IPS-11a (cell line): ENCODE data around the gene ARID4B.
"Not testable (repeated sequence)": the region's sequence is repeated elsewhere in the genome, so short reads cannot be mapped to it uniquely, and the experiment has no call there.

Source experiments
- H3K4me3 ChIP-seq: one replicate; pipeline ENCODE4 v1.5.1; 2013; ENCODE audit warnings: low read depth, low read length, control low read depth

Gene ARID4B

DNA sequence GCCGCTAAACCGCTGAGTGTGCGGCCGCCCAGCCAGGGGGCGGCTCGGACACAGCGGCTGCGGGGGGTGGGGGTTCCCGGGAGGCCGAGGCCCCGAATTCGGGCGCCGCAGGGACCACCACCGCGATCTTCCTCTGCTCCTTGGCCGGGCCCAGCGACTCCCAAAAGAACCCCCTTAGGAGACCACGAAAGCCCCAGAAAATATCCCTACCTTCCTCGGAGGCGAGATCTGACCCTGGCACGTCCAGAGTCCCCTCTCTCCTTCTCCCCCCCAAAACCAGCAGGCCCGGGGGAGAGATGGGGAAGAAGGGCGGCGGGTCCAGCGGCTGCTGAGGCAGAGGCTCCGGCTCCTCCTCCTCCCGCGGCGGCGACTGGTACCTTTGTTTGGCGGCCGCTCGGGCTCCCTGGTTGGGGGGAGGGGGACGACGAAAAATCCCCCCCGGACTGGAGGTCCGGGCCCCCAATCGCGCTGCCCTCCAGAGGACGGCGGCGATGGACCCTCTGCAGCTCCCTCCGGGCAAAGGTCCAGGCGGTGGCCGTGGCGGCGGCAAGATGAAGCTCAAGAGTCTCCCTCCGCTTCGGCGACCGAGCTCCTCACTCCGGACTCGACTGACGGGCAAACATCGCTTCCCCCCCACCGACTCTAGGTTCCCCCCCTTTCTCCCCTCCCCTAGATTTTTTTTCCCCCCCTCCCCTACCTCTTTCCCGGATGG, at the start of gene ARID4B:
ARID4B (minus strand) TSS at position 621 of the 712 bp plus-strand sequence. CDS start 1,260 bp downstream, outside the sequence.
- H3K4me3 ChIP-seq = peak within 1 kb of the TSS; percentile 95

GRCh38 chr1:235375919-235376605, 48.1 kb upstream of the ARID4B start:
- H3K4me3 ChIP-seq = no peak overlapping the region

DNA sequence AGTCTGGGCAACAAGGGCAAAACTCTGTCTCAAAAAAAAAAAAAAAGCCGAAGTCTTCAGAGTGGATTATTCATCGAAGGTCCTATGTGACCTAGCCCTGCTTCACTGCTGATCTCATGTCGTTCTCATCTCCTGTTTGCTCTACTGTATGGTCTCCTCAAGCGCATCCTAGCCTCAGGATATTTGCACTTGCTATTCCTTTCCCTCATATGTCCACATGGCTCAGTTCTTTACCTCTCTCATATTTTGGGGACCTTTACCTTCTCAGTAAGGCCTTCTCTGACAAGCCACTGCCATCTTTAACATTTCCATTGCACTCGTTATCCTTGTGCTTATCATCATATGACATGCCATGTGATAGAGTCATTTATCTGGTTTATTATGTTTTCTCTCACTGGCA, 41.8 kb upstream of the ARID4B start:
- no peak overlapping the region for H3K4me3 ChIP-seq

DNA sequence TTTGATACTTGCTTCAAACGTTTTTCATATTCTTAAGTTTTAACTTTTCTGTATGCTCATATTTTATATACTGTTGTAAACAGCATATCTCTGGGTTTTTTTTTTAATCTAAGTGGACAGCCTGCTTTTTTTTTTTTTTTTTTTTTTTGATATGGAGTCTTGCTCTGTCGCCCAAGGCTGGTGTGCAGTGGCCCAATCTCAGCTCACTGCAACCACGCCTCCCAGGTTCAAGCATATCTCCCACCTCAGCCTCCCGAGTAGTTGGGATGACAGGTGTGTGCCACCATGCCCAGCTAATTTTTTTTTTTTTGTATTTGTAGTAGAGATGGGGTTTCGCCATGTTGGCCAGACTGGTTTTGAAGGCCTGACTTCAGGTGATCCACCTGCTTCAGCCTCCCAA, 40.4 kb upstream of the ARID4B start:
- peak overlapping the region; percentile 73 for H3K4me3 ChIP-seq

- H3K4me3 ChIP-seq = peak within 1 kb of the TSS; percentile 73
Measured at GRCh38 chr1:235367000-235367908, 39.3 kb upstream of the ARID4B start, which contains the start of gene TBCE. TBCE (plus strand) TSS chr1:235367427; CDS start chr1:235380050, 12,623 bp downstream.

DNA sequence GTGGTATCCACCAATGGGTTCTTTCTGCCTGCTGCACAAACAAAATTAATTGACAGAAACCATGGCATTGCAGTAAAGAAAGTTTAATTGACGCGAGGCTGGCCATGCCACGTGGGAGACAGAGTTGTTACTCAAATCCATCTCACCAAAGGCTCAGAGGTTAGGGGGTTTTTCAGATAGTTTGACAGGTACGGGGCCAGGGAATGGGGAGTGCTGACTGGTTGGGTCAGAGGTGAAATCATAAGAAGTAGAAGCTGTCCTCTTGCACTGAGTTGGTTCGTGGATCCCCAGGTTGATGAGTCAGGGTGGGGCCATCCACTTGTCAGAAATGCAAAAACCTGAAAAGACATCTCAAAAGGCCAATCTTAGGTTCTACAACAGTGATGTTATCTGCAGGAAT, 38.3 kb upstream of the ARID4B start:
- no peak overlapping the region for H3K4me3 ChIP-seq

DNA sequence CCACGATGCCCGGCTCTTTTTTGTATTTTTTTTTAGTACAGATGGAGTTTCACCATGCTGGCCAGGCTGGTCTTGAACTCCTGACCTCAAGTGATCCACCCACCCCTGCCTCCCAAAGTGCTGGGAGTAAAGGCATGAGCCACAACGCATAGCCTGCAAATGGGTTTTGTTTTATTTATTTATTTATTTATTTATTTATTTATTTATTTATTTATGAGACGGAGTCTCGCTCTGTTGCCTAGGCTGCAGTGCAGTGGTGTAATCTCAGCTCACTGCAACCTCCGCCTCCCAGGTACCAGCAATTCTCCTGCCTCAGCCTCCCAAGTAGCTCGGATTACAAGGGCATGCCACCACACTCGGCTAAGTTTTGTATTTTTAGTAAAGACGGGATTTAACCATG, 36.2 kb upstream of the ARID4B start:
- H3K4me3 ChIP-seq = not testable (repeated sequence)

DNA sequence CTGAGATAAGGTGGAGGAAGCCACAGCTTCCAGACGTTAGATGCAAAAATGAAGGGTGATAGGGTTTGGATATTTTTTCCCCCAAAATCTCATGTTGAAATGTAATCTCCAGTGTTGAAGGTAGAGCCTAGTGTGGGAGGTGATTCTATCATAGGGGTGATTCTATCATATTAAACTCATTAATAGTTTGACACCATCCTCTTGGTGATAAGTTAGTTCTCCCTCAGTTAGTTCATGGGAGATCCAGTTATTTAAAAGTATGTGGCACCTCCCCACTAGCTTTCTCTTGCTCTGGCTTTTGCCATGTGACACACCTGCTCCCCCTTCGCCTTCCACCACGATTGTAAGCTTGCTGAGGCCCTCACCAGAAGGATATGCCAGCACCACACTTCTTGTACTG, 30.9 kb upstream of the ARID4B start:
- H3K4me3 ChIP-seq = no peak overlapping the region

- no peak overlapping the region for H3K4me3 ChIP-seq
Measured at GRCh38 chr1:235357485-235358373, 29.8 kb upstream of the ARID4B start.

- H3K4me3 ChIP-seq = no peak overlapping the region
Measured at GRCh38 chr1:235351898-235352297, 23.9 kb upstream of the ARID4B start.

GRCh38 chr1:235351441-235351840, 23.5 kb upstream of the ARID4B start:
- H3K4me3 ChIP-seq = no peak overlapping the region

DNA sequence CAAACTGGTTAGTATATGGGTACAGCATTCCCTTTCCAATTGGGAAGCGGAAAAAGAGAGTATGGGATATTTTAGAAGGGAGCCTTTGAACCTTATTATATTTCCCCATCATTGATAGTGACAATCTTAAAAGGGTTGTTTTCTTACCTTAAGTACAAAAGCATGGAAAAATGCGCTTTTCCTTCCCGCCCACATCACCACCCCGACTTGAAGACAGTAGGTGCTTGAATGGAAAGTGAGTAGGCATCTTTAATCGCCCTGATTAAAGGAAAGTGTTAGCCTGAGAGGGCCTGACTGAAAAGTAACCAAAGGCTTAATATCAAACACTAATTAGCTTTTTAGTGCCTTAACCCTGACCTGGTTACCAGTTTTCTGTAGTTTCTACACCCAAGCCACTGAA, 15.7 kb upstream of the ARID4B start:
- H3K4me3 ChIP-seq = no peak overlapping the region

GRCh38 chr1:235342471-235342870, 14.5 kb upstream of the ARID4B start:
- no peak overlapping the region for H3K4me3 ChIP-seq

DNA sequence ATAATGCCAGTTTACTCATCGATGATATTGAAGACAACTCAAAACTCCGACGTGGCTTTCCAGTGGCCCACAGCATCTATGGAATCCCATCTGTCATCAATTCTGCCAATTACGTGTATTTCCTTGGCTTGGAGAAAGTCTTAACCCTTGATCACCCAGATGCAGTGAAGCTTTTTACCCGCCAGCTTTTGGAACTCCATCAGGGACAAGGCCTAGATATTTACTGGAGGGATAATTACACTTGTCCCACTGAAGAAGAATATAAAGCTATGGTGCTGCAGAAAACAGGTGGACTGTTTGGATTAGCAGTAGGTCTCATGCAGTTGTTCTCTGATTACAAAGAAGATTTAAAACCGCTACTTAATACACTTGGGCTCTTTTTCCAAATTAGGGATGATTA, 14.1 kb upstream of the ARID4B start:
- no peak overlapping the region for H3K4me3 ChIP-seq

DNA sequence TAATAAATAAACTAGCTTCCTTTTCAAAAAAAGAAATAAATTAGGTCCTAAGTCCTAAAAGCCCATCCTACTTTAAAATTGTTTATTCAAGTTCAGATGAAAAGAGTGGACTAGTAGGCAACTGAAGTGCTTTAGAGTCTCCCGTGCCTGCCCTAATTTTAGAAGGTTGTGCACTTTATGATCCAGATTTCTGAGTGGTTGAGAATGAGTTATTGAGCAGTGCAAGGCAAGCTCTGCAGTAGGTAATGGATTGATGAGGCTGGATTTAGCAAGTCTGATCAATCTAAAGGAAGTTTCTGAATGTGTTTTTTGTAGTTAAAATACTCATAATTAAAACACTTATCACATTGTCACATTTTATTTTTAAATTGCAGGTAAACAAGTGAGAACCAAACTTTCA, 13.4 kb upstream of the ARID4B start:
- H3K4me3 ChIP-seq = no peak overlapping the region

DNA sequence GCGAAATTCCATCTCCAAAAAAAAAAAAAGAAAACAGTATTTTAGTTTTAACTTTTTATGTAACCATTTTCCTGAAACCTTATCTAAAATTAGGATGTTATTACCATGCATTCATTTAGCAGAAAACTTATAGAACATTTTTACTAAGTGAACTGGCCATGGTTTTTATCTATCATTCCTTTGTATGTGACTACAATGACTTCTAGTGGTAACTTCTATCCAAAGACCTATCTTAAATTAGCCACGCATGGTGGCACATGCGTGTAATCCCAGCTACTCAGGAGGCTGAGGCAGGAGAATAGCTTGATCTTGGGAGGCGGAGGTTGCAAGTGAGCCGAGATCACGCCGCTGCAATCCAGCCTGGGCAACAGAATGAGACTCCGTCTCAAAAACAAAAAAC, 11.8 kb upstream of the ARID4B start:
- H3K4me3 ChIP-seq = no peak overlapping the region

- no peak overlapping the region for H3K4me3 ChIP-seq
Measured at GRCh38 chr1:235336903-235337302, 8.9 kb upstream of the ARID4B start.

GRCh38 chr1:235331401-235331800, 3.4 kb upstream of the ARID4B start:
- no peak overlapping the region for H3K4me3 ChIP-seq

GRCh38 chr1:235330918-235331285, 2.9 kb upstream of the ARID4B start:
- no peak overlapping the region for H3K4me3 ChIP-seq

DNA sequence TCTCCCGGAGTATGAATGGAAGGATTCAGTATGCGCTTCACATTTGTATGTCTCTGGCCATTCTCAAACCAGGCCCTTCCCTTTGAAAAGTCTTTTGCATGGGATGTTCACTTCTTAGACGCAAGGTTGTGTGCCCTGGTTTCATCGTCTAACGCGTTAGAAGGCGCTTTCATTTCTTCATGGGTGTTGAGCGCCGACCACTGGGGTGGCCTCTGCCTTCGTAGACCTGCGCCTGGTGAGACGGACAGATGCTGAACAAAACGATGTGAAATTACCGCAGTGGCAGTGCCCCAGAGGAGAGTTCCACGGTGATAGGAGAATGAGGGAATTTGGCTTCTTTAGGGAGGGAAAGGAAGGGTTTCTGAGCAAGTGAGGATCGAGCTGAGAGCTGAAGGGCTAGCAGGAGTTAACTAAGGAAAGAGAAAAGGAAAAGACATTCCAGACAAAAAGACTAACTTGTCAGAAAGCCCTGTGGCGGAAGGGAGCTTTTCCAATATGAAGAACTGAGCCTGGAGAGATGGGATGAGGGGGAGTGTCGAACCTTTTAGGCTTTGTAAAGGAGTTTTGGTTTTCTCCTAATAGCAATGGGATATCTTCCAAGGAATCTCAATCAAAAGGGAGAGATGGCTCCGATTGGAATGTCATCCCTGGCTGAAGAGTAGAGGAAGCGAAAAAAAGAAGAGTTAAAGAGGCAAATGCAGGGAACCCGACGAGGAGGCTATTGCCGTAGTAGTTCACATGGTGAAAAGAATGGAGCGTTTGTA, 1.3 kb upstream of the ARID4B start:
- peak overlapping the region; percentile 95 for H3K4me3 ChIP-seq
